GM23248 (cell line): ENCODE data around the gene WIPF1. TPM values are rescaled to one million over a fixed set of nuclear protein-coding genes. Genes with fewer than 3 reads are reported as not detected.

Experiments
- DNase-seq: peaks from one replicate; pipeline ENCODE4 v3.0.0-alpha.2; 2015
- H2AFZ ChIP-seq: fragments of 200-600 bp; sonication (generic); 2 replicates; pipeline ENCODE4 v1.6.1; 2016; ENCODE audit warnings: antibody characterized with exemption
- H3F3A ChIP-seq: fragments of 200-600 bp; sonication (generic); 2 replicates; pipeline ENCODE4 v1.6.1; 2016; ENCODE audit warnings: mild to moderate bottlenecking, antibody characterized with exemption, mixed run types; ENCODE audit not compliant: insufficient read depth
- H3K27ac ChIP-seq: fragments of 200-600 bp; sonication (generic); 2 replicates; pipeline ENCODE4 v1.5.1; 2016; ENCODE audit warnings: mild to moderate bottlenecking
- H3K27me3 ChIP-seq: fragments of 200-600 bp; sonication (generic); replicated peaks from 2 replicates; pipeline ENCODE4 v1.6.1; 2016; ENCODE audit warnings: mild to moderate bottlenecking; ENCODE audit not compliant: insufficient read depth
- H3K36me3 ChIP-seq: fragments of 200-600 bp; sonication (generic); 2 replicates; pipeline ENCODE4 v1.6.1; 2016; ENCODE audit warnings: low read depth, mild to moderate bottlenecking
- H3K4me1 ChIP-seq: fragments of 200-600 bp; sonication (generic); 2 replicates; pipeline ENCODE4 v1.6.1; 2016; ENCODE audit warnings: mild to moderate bottlenecking; ENCODE audit not compliant: insufficient read depth
- H3K4me2 ChIP-seq: fragments of 200-600 bp; sonication (generic); one replicate; pipeline ENCODE4 v1.6.1; 2016; ENCODE audit warnings: mild to moderate bottlenecking; ENCODE audit not compliant: unreplicated experiment
- H3K4me3 ChIP-seq: fragments of 200-600 bp; sonication (generic); 2 replicates; pipeline ENCODE4 v1.5.1; 2016; ENCODE audit warnings: mild to moderate bottlenecking
- H3K79me2 ChIP-seq: fragments of 200-600 bp; sonication (generic); 2 replicates; pipeline ENCODE4 v1.6.1; 2016; ENCODE audit warnings: mild to moderate bottlenecking; ENCODE audit not compliant: insufficient read depth
- H3K9ac ChIP-seq: fragments of 200-600 bp; sonication (generic); 2 replicates; pipeline ENCODE4 v1.6.1; 2016; ENCODE audit warnings: mild to moderate bottlenecking
- H3K9me2 ChIP-seq: fragments of 200-600 bp; sonication (generic); 2 replicates; pipeline ENCODE4 v1.6.1; 2016; ENCODE audit warnings: mixed run types, mild to moderate bottlenecking, moderate library complexity; ENCODE audit not compliant: insufficient read depth
- H3K9me3 ChIP-seq: fragments of 200-600 bp; sonication (generic); one replicate; pipeline ENCODE4 v1.6.1; 2017; ENCODE audit warnings: low read depth
- H4K20me1 ChIP-seq: fragments of 200-600 bp; sonication (generic); 2 replicates; pipeline ENCODE4 v1.6.0; 2016; ENCODE audit not compliant: insufficient read depth
- EZH2 ChIP-seq: fragments of 200-600 bp; sonication (generic); IDR thresholded peaks from 2 replicates; pipeline ENCODE4 v1.6.1; 2018; ENCODE audit warnings: antibody characterized with exemption, mild to moderate bottlenecking; ENCODE audit not compliant: insufficient read depth, poor library complexity, severe bottlenecking
- EZH2phosphoT487 ChIP-seq: fragments of 200-600 bp; sonication (generic); IDR thresholded peaks from 2 replicates; pipeline ENCODE4 v1.6.1; 2018; ENCODE audit warnings: antibody characterized with exemption, moderate library complexity, mild to moderate bottlenecking, low read depth; ENCODE audit not compliant: insufficient read depth
- whole genome bisulfite sequencing, 2 experiments: methylation state at CpG; one replicate each; pipeline ENCODE4 v1.1.6; 2015 to 2017; ENCODE audit warnings: low lambda C conversion rate in 2 of 2, low coverage in 1 of 2; ENCODE audit errors: missing lambda C conversion rate in 2 of 2; 5-methylcytosine and 5-hydroxymethylcytosine counted together
- in situ Hi-C: fragments of 300-500 bp; cut with MboI; formaldehyde crosslinking; loops from 2 replicates; pipeline ENCODE4 v1.15.0; 2020
- polyA plus RNA-seq: library from polyadenylated mRNA; unstranded; fragments of >200 nt; fragmentation: Nextera tagmentation; extraction: Ambion mirVana; gene quantifications from 2 replicates; pipeline ENCODE4 v1.2.1, GENCODE V29; 2016
- total RNA-seq: library from RNA; depleted of rRNA; stranded (reverse); fragments of >200 nt; shearing (Covaris generic); gene quantifications from 2 replicates; pipeline ENCODE4 v1.2.3, GENCODE V29; 2014

Gene WIPF1
- total and polyA plus RNA-seq, 2 experiments from 2014 or later, result 21.4 to 50.3 TPM

DNA sequence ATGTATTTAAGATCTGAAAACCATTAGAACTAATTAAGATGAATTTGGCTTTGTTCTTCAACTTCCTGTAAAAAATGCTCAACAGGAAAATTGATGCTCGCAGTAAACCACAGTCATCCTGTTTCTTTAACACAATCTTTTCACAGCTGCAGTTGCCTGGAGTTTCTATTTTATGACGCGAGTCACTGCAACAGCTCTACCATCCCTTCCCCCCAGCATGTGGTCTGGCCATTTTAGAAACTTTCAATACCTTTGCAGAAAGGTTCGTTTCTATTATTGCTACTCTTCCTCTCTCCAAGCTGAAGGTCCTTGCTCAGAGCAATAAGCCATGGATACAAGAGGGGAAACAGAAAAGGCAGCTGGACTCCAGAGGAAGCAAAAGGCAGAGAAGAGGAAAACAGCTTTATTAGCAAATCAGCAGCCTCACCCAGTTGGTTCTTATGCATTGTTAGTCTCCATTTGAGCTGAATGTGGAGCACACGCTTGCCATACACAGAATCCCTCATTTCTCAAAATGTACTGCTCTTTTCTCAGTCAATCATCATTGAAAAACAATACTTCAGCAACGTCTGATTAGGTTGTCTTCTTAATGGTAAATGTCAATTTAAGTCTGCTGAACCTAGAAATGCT, 3.9 kb downstream of the WIPF1 start:
- H3K9ac ChIP-seq, result peak overlapping the region; percentile 60
- H4K20me1 ChIP-seq, result no peaks in the 10 kb centered on the region
- H3K9me2 ChIP-seq, result no peaks in the 10 kb centered on the region
- H3K9me3 ChIP-seq, result no peaks in the 10 kb centered on the region
- no peaks in the 10 kb centered on the region for H3K36me3 ChIP-seq
- peak overlapping the region; percentile 70 for H2AFZ ChIP-seq
- H3K27ac ChIP-seq, result peak overlapping the region; percentile 71
- DNase-seq, result peak; percentile 84
- no peaks in the 10 kb centered on the region for H3K27me3 ChIP-seq
- H3K4me1 ChIP-seq, result peaks cover 68% of the 10 kb centered on the region
- no peak for TF ChIP-seq EZH2
- H3K4me2 ChIP-seq, result peak overlapping the region; percentile 74
- H3K79me2 ChIP-seq, result peaks cover 43% of the 10 kb centered on the region
- H3F3A ChIP-seq, result peaks cover 54% of the 10 kb centered on the region
- H3K4me3 ChIP-seq, result peak overlapping the region; percentile 55
- WGBS, 2 experiments, result 32% methylated on average over 6 of the region's 6 CpGs
- in situ Hi-C loops, result no loop called here

DNA sequence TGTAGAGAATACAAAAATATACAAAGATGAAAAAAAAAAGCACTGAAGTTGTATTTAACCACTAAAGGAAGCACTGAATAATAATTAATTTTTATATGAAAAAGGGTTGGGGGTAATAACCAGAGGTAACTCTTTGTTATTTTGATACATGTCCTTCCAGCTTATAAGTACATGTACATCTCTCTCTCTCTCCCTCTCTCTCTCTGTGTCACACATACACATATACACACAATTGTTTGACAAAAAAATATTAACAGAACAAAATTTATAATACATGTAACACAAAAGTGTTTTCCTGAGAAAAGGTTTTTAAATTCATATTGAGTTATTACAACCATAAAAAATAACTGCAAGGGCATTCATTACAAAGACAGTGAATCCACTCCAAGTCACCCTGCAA, 4.6 kb downstream of the WIPF1 start:
- H2AFZ ChIP-seq, result peak overlapping the region; percentile 70
- TF ChIP-seq EZH2 (no peak), EZH2phosphoT487 (no peak)
- H3K4me1 ChIP-seq, result peaks cover 70% of the 10 kb centered on the region
- H3K27ac ChIP-seq, result peak overlapping the region; percentile 71
- H3K9ac ChIP-seq, result peak overlapping the region; percentile 60
- H3K27me3 ChIP-seq, result no peaks in the 10 kb centered on the region
- H3K4me2 ChIP-seq, result peak overlapping the region; percentile 74
- no peaks in the 10 kb centered on the region for H3K9me3 ChIP-seq
- DNase-seq, result no peak
- no peaks in the 10 kb centered on the region for H3K36me3 ChIP-seq
- no peaks in the 10 kb centered on the region for H4K20me1 ChIP-seq
- in situ Hi-C loops, result no loop called here
- H3K4me3 ChIP-seq, result peak overlapping the region; percentile 55
- peaks cover 54% of the 10 kb centered on the region for H3F3A ChIP-seq
- peaks cover 41% of the 10 kb centered on the region for H3K79me2 ChIP-seq
- H3K9me2 ChIP-seq, result no peaks in the 10 kb centered on the region

DNA sequence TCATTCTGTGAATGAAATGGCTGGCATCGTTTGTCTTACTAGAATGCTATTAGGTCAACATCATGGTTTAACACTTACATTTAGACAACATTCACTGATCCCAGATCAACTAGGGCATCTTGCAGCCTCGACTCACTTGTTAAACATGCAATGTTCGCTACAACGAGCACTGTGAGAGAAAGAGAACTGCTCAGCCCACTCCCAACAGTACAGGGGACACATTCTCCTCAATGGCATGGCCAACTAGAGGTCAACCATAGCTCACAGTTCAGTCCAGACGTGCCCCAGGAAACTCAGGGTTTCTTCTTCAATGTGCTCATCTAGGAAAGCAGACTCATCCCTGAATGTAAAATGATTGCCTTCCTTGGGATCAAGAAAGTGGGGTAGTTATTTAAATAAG, 5.9 kb downstream of the WIPF1 start:
- H3K9me2 ChIP-seq, result no peaks in the 10 kb centered on the region
- H3K4me3 ChIP-seq, result no peak overlapping the region
- in situ Hi-C loops, result no loop called here
- no peak overlapping the region for H2AFZ ChIP-seq
- H3K27ac ChIP-seq, result peak overlapping the region; percentile 45; the same call in 1 of the 2 replicates
- H3K36me3 ChIP-seq, result no peaks in the 10 kb centered on the region
- WGBS, 2 experiments, result 65% methylated on average over 5 of the region's 5 CpGs
- H3K4me1 ChIP-seq, result peaks cover 70% of the 10 kb centered on the region
- no peak overlapping the region for H3K9ac ChIP-seq
- H3K4me2 ChIP-seq, result peak overlapping the region; percentile 40
- peaks cover 42% of the 10 kb centered on the region for H3K79me2 ChIP-seq
- H3K27me3 ChIP-seq, result no peaks in the 10 kb centered on the region
- H3K9me3 ChIP-seq, result no peaks in the 10 kb centered on the region
- H4K20me1 ChIP-seq, result no peaks in the 10 kb centered on the region
- H3F3A ChIP-seq, result peaks cover 41% of the 10 kb centered on the region
- DNase-seq, result no peak
- TF ChIP-seq EZH2phosphoT487, result no peak
- TF ChIP-seq EZH2, result no peak

- in situ Hi-C loops, result no loop called here
Observed at GRCh38 chr2:174590928-174591648, 6.5 kb downstream of the WIPF1 start.

More at GRCh38 chr2:174590928-174591648, 6.5 kb downstream of the WIPF1 start:
- Histone ChIP-seq H2AFZ (no peak overlapping the region), H3K9me2 (no peaks in the 10 kb centered on the region), H3K79me2 (peaks cover 39% of the 10 kb centered on the region), H3K9me3 (no peaks in the 10 kb centered on the region), H3K4me1 (peaks cover 70% of the 10 kb centered on the region), H3K36me3 (no peaks in the 10 kb centered on the region), H3K4me3 (no peak overlapping the region), H4K20me1 (no peaks in the 10 kb centered on the region), H3K9ac (no peak overlapping the region), H3K27me3 (no peaks in the 10 kb centered on the region), H3K27ac (peak overlapping the region; percentile 45), H3F3A (peaks cover 34% of the 10 kb centered on the region), H3K4me2 (peak overlapping the region; percentile 40)
- whole genome bisulfite sequencing, 2 experiments, result 51 to 54% methylated on average over 5 of the region's 5 CpGs
- peak; percentile 60 for DNase-seq
- TF ChIP-seq EZH2phosphoT487, result no peak
- no peak for TF ChIP-seq EZH2
